Tibial nerve (tissue), 4 donors: ENCODE data around the gene MEA1. TPM values are rescaled to one million over a fixed set of nuclear protein-coding genes. Genes with fewer than 3 reads are reported as not detected.

Experiments
- DNase-seq, 2 donors: peaks; one replicate each; pipeline ENCODE4 v3.0.0-alpha.2; 2019; ENCODE audit warnings: low spot score in 2 of 2
- H3K27ac ChIP-seq, 4 donors: fragments of 200-600 bp; sonication (generic) in 3 of 4; one replicate each; pipeline ENCODE4 v1.5.1; 2017 to 2019; ENCODE audit warnings: mild to moderate bottlenecking in 1 of 4
- H3K27me3 ChIP-seq, 2 donors: fragments of 200-600 bp; sonication (generic) in 1 of 2; one replicate each; pipeline versions ENCODE4 v1.5.1 to v1.6.0; 2017 to 2019
- H3K36me3 ChIP-seq, 3 donors: fragments of 200-600 bp; sonication (generic); one replicate each; pipeline ENCODE4 v1.5.1; 2018 to 2019
- H3K4me1 ChIP-seq, 4 donors: fragments of 200-600 bp; sonication (generic) in 3 of 4; one replicate each; pipeline ENCODE4 v1.5.1; 2017 to 2019
- H3K4me3 ChIP-seq, 4 donors: fragments of 200-600 bp; sonication (generic) in 3 of 4; one replicate each; pipeline ENCODE4 v1.5.1; 2017 to 2019; ENCODE audit warnings: mild to moderate bottlenecking in 1 of 4, moderate library complexity in 1 of 4
- H3K9me3 ChIP-seq, 4 donors: fragments of 200-600 bp; sonication (generic) in 3 of 4; one replicate each; pipeline ENCODE4 v1.5.1; 2017 to 2019
- EP300 ChIP-seq, 2 donors: sonication (generic); formaldehyde crosslinking; IDR thresholded peaks; one replicate each; pipeline ENCODE4 v1.6.1; 2017; ENCODE audit warnings: antibody characterized with exemption in 2 of 2, mild to moderate bottlenecking in 1 of 2
- POLR2A ChIP-seq, 2 donors: fragments of 450-650 bp; IDR thresholded peaks; one replicate each; pipeline ENCODE4 v1.6.1; 2017; ENCODE audit warnings: antibody characterized with exemption in 2 of 2, mild to moderate bottlenecking in 2 of 2, moderate library complexity in 2 of 2
- WGBS, 2 donors: methylation state at CpG; one replicate each; pipeline ENCODE4 v1.1.5; 2018; 5-methylcytosine and 5-hydroxymethylcytosine counted together
- total RNA-seq, 4 donors: library from RNA; depleted of rRNA; stranded (reverse); fragments of >200 nt; gene quantifications; one replicate each; pipeline ENCODE4 v1.1.0, GENCODE V29; 2016
- TF ChIP-seq, protein P1 (sequence below), 5 experiments: fragments of 200-600 bp in 3 of 5; fragments of 450-650 bp in 2 of 5; sonication (generic) in 3 of 5; IDR thresholded peaks; one replicate each; pipeline ENCODE4 v1.5.1; 2016 to 2019; ENCODE audit warnings: antibody characterized with exemption in 5 of 5, mild to moderate bottlenecking in 3 of 5, moderate library complexity in 2 of 5

Gene MEA1
- total RNA-seq, 4 donors from 2014 or later = 41.8 to 91.6 (median 67.4) TPM

DNA sequence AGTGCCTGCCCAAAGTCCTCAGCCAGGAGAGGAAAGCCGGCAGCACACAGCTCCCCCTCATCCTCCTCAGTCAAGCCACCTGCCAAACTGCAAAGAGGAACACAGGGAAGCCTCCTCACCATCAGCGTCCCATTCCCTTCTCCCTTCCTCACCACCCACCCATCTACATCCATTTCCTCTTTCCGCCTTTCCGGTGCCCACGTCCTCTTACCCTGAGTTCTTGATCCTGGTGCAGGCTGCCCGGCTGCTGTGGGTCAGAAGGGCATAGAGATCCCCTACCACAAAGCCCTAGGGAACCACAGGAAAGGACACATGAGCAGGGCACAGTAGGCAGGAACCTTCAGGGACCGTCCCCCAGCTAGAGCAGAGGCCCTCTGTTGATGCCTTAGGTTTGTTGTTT is 47.2 kb downstream of the MEA1 start:
- Histone ChIP-seq H3K4me3 (no peak overlapping the region), H3K36me3 (peaks cover 0 to 80% (median 7%) of the 10 kb centered on the region in 3 donors), H3K9me3 (no peaks in the 10 kb centered on the region), H3K27ac (no peak overlapping the region), H3K4me1 (no peaks in the 10 kb centered on the region), H3K27me3 (no peaks in the 10 kb centered on the region)
- no peak for TF ChIP-seq EP300 (IDR thresholded peaks at IDR 0.05)
- TF ChIP-seq POLR2A (IDR thresholded peaks at IDR 0.05) = no peak
- TF ChIP-seq, protein P1, sequence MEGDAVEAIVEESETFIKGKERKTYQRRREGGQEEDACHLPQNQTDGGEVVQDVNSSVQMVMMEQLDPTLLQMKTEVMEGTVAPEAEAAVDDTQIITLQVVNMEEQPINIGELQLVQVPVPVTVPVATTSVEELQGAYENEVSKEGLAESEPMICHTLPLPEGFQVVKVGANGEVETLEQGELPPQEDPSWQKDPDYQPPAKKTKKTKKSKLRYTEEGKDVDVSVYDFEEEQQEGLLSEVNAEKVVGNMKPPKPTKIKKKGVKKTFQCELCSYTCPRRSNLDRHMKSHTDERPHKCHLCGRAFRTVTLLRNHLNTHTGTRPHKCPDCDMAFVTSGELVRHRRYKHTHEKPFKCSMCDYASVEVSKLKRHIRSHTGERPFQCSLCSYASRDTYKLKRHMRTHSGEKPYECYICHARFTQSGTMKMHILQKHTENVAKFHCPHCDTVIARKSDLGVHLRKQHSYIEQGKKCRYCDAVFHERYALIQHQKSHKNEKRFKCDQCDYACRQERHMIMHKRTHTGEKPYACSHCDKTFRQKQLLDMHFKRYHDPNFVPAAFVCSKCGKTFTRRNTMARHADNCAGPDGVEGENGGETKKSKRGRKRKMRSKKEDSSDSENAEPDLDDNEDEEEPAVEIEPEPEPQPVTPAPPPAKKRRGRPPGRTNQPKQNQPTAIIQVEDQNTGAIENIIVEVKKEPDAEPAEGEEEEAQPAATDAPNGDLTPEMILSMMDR (IDR thresholded peaks at IDR 0.05) = no peak
- 72 to 78% methylated on average over 7 of the region's 7 CpGs for WGBS, 2 donors
- DNase-seq = no peak

DNA sequence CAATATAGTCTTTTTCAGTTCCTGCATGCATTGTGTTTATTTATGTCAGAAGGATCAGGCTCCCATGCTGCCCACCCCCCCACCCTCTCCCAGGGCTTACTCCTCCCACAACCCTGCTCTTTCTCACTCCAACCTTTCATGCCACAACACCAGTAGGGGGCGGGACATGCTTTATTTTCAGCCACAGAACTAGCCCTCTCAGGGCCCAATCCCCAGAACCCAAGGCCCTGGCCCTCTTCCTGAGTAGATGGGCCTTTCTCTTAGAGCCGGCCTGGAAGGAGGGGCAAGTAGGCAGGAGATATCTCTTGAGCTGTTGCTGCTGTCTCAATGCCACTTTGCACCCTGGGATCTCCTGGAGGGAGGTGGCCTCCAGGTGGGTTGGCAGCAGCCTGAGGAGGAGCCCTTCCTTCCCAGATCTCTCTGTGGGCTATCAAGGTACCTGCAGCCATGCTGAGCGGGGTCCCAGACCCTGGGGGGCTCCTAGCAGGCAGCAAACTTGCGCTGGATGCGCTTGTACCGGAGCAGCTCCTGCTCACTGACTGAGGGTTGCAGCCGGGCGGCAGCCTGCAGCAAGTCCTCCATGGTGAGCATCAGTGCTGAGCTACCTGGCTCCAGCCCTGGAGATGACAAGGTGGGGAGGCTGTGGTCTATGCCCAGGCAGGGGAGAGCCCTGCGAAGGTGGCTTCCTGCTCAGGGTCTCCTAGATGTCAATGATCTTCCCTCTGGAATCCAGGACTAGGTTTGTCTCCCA is 49.7 kb downstream of the MEA1 start:
- WGBS, 2 donors = 79 to 84% methylated on average over 8 to 9 of the region's 9 CpGs
- Histone ChIP-seq H3K4me3 (no peak overlapping the region), H3K4me1 (peaks cover 0 to 17% (median 12%) of the 10 kb centered on the region in 4 donors), H3K27ac (no peak overlapping the region), H3K27me3 (peaks cover 0 to 8% of the 10 kb centered on the region in 2 donors), H3K36me3 (peaks cover 0 to 74% (median 7%) of the 10 kb centered on the region in 3 donors), H3K9me3 (no peaks in the 10 kb centered on the region)
- no peak for DNase-seq
- TF ChIP-seq POLR2A (IDR thresholded peaks at IDR 0.05) = no peak
- TF ChIP-seq, protein P1 (IDR thresholded peaks at IDR 0.05) = no peak
- no peak for TF ChIP-seq EP300 (IDR thresholded peaks at IDR 0.05)

DNA sequence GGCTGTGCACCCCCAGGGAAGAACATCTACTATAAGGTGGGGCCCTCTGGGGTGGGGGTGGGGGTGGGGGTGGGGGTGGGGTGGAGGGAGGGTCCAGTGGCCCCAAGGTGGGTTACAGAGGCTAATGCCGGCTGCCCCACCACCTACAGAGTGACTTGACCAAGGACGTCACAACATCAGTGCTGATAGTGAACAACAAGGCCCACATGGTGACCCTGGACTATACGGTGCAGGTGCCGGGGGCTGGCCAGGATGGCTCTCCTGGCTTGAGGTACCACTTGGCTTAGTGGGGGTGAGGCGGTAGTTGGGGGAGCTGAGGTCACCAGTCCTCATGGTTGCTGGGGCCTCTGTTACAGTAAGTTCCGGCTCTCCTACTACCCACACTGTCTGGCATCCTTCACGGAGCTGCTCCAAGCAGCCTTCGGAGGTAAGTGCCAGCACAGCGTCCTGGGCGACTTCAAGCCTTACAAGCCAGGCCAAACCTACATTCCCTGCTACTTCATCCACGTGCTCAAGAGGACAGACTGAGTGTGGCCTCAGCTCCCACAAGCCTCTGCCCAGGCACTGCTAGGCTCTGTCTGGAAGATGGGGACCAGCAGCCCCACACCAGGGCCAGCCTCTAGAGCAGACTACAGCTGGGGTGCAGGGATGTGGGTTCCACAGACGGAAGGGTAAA is 50.4 kb downstream of the MEA1 start:
- WGBS, 2 donors = 73 to 80% methylated on average over 8 to 12 of the region's 12 CpGs
- Histone ChIP-seq H3K4me1 (peaks cover 0 to 17% (median 12%) of the 10 kb centered on the region in 4 donors), H3K27me3 (peaks cover 0 to 8% of the 10 kb centered on the region in 2 donors), H3K27ac (no peak overlapping the region), H3K9me3 (no peaks in the 10 kb centered on the region), H3K36me3 (peaks cover 0 to 67% (median 7%) of the 10 kb centered on the region in 3 donors), H3K4me3 (no peak overlapping the region)
- TF ChIP-seq EP300 (IDR thresholded peaks at IDR 0.05) = no peak
- TF ChIP-seq, protein P1 (IDR thresholded peaks at IDR 0.05) = no peak
- DNase-seq = no peak

DNA sequence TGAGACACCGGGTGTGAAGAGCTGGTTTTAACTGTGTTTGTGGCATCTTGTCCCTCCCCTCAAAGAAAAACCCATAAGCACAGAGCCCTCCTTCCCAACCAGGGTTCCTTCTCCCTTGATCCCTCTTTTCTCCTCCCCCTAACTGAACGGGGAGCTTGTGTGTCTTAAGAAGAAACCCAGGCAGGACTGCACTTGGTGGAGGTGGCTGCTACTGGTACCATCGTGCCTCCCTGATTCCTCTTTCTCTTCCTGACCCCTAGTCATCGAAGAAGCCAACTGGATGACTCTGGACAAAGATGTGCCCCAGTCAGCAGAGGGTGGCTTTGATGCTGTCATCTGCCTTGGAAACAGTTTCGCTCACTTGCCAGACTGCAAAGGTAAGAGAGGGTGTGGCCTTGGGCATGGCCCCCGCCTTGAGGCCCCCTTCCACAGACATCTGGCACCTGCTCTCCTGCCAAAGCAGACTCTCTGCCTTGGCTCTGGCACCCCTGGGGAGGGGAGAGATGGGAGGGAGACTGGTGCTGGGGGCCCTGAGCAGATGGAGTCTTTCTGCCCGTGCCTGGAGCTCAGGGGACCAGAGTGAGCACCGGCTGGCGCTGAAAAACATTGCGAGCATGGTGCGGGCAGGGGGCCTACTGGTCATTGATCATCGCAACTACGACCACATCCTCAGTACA is 51.1 kb downstream of the MEA1 start:
- Histone ChIP-seq H3K9me3 (no peaks in the 10 kb centered on the region), H3K27ac (no peak overlapping the region), H3K4me3 (no peak overlapping the region), H3K4me1 (peaks cover 0 to 17% (median 12%) of the 10 kb centered on the region in 4 donors), H3K27me3 (peaks cover 0 to 8% of the 10 kb centered on the region in 2 donors), H3K36me3 (peaks cover 0 to 60% (median 7%) of the 10 kb centered on the region in 3 donors)
- TF ChIP-seq POLR2A (IDR thresholded peaks at IDR 0.05) (no peak), EP300 (IDR thresholded peaks at IDR 0.05) (no peak)
- TF ChIP-seq, protein P1 (IDR thresholded peaks at IDR 0.05) = no peak
- 84 to 89% methylated on average over 13 of the region's 13 CpGs for WGBS, 2 donors
- DNase-seq = no peak
